PC-9 (cell line): ENCODE measurements around the gene NID1. TPM values are rescaled to one million over a fixed set of nuclear protein-coding genes. Genes with fewer than 3 reads are reported as not detected.
A peak's percentile ranks its signal among the peaks of the same experiment; 100 is the strongest.

Source experiments
- BruUV-seq: library from RNA; stranded (reverse); fragments of 400-500 nt; replicated peaks from 2 replicates; lab custom pipeline; 2021; lab: Mats Ljungman, UMichigan
- CTCF ChIA-PET: fragments of 300-600 bp; sonication (Branson Sonifier 250); formaldehyde crosslinking; loops from one replicate; lab custom pipeline; 2022; ENCODE audit warnings: antibody characterized with exemption; lab: Charles Lee
- POLR2A ChIA-PET: fragments of 300-600 bp; sonication (Branson Sonifier 250); formaldehyde crosslinking; loops from one replicate; lab custom pipeline; 2022; ENCODE audit warnings: antibody characterized with exemption; ENCODE audit not compliant: unreplicated experiment; lab: Charles Lee
- DNase-seq, 2 experiments: peaks; one replicate each; pipeline versions ENCODE4 v3.0.0 to v3.0.0-alpha.2; 2015 to 2022; ENCODE audit warnings: mixed read lengths in 1 of 2
- H2AFZ ChIP-seq: fragments of 200-600 bp; sonication (generic); 2 replicates; pipeline ENCODE4 v1.8.1; 2017; ENCODE audit warnings: antibody characterized with exemption
- H3F3A ChIP-seq: fragments of 200-600 bp; sonication (generic); 2 replicates; pipeline ENCODE4 v1.8.1; 2017; ENCODE audit warnings: antibody characterized with exemption, mild to moderate bottlenecking, low read depth; ENCODE audit not compliant: insufficient read depth
- H3K27ac ChIP-seq: fragments of 200-600 bp; sonication (generic); 2 replicates; pipeline ENCODE4 v1.6.1; 2016; ENCODE audit warnings: mixed run types
- H3K27me3 ChIP-seq: fragments of 200-600 bp; sonication (generic); 2 replicates; pipeline ENCODE4 v1.6.1; 2016; ENCODE audit warnings: low read depth, mixed run types; ENCODE audit not compliant: insufficient read depth
- H3K36me3 ChIP-seq: fragments of 200-600 bp; sonication (generic); 2 replicates; pipeline ENCODE4 v1.6.1; 2016; ENCODE audit warnings: low read depth, mixed run types
- H3K4me1 ChIP-seq: fragments of 200-600 bp; sonication (generic); replicated peaks from 2 replicates; pipeline ENCODE4 v1.6.1; 2016; ENCODE audit warnings: mixed run types; ENCODE audit not compliant: insufficient read depth
- H3K4me2 ChIP-seq: fragments of 200-600 bp; sonication (generic); 2 replicates; pipeline ENCODE4 v1.6.1; 2017; ENCODE audit warnings: mixed run types
- H3K4me3 ChIP-seq: fragments of 200-600 bp; sonication (generic); 2 replicates; pipeline ENCODE4 v1.6.1; 2016; ENCODE audit warnings: mixed run types
- H3K79me2 ChIP-seq: fragments of 200-600 bp; sonication (generic); 2 replicates; pipeline ENCODE4 v1.6.1; 2017; ENCODE audit warnings: low read depth, mixed run types
- H3K9me2 ChIP-seq: fragments of 200-600 bp; sonication (generic); 2 replicates; pipeline ENCODE4 v1.8.1; 2017; ENCODE audit warnings: mild to moderate bottlenecking; ENCODE audit not compliant: insufficient read depth
- H3K9me3 ChIP-seq: fragments of 200-600 bp; sonication (generic); 2 replicates; pipeline ENCODE4 v1.8.1; 2016; ENCODE audit warnings: low read depth; ENCODE audit not compliant: insufficient read depth
- H4K20me1 ChIP-seq: fragments of 200-600 bp; sonication (generic); 2 replicates; pipeline ENCODE4 v1.8.1; 2017; ENCODE audit not compliant: insufficient read depth
- EZH2 ChIP-seq: fragments of 200-600 bp; sonication (generic); IDR thresholded peaks from 2 replicates; pipeline ENCODE4 v1.8.0; 2017; ENCODE audit warnings: antibody characterized with exemption, low read depth
- intact Hi-C: fragments of 100-400 bp; cut with micrococcal nuclease; formaldehyde crosslinking; loops from one replicate; pipeline ENCODE4 v1.10.0; 2022; ENCODE audit not compliant: unreplicated experiment
- total RNA-seq: library from RNA; stranded (reverse); gene quantifications from 2 replicates; pipeline ENCODE4 v1.2.3, GENCODE V29; 2021
- TF ChIP-seq, protein P1 (sequence below): fragments of 200-600 bp; sonication (generic); conservative IDR thresholded peaks from 2 replicates; pipeline ENCODE4 v1.6.1; 2017; ENCODE audit warnings: mixed run types, antibody characterized with exemption, mild to moderate bottlenecking, moderate library complexity

The NID1 gene
- total RNA-seq, 1 experiment from 2014 or later, result not detected

GRCh38 chr1:235955777-235956176 lies 109.1 kb downstream of the NID1 start:
- no peak overlapping the region for H2AFZ ChIP-seq
- H4K20me1 ChIP-seq, result no peaks in the 10 kb centered on the region
- no peaks in the 10 kb centered on the region for H3K79me2 ChIP-seq
- TF ChIP-seq EZH2, result no peak
- TF ChIP-seq, protein P1, sequence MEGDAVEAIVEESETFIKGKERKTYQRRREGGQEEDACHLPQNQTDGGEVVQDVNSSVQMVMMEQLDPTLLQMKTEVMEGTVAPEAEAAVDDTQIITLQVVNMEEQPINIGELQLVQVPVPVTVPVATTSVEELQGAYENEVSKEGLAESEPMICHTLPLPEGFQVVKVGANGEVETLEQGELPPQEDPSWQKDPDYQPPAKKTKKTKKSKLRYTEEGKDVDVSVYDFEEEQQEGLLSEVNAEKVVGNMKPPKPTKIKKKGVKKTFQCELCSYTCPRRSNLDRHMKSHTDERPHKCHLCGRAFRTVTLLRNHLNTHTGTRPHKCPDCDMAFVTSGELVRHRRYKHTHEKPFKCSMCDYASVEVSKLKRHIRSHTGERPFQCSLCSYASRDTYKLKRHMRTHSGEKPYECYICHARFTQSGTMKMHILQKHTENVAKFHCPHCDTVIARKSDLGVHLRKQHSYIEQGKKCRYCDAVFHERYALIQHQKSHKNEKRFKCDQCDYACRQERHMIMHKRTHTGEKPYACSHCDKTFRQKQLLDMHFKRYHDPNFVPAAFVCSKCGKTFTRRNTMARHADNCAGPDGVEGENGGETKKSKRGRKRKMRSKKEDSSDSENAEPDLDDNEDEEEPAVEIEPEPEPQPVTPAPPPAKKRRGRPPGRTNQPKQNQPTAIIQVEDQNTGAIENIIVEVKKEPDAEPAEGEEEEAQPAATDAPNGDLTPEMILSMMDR, result no peak
- no TSS peak for BruUV-seq
- DNase-seq, result no peak
- ChIA-PET CTCF (no interaction called here), POLR2A (no interaction called here)
- no peak overlapping the region for H3K27ac ChIP-seq
- H3K36me3 ChIP-seq, result no peaks in the 10 kb centered on the region
- H3K4me1 ChIP-seq, result peaks cover 12% of the 10 kb centered on the region; the same call in 1 of the 2 replicates
- no peaks in the 10 kb centered on the region for H3F3A ChIP-seq
- H3K9me3 ChIP-seq, result no peaks in the 10 kb centered on the region
- intact Hi-C loops, result no loop called here
- no peaks in the 10 kb centered on the region for H3K9me2 ChIP-seq
- no peak overlapping the region for H3K4me3 ChIP-seq
- no peaks in the 10 kb centered on the region for H3K27me3 ChIP-seq
- H3K4me2 ChIP-seq, result no peak overlapping the region

DNA sequence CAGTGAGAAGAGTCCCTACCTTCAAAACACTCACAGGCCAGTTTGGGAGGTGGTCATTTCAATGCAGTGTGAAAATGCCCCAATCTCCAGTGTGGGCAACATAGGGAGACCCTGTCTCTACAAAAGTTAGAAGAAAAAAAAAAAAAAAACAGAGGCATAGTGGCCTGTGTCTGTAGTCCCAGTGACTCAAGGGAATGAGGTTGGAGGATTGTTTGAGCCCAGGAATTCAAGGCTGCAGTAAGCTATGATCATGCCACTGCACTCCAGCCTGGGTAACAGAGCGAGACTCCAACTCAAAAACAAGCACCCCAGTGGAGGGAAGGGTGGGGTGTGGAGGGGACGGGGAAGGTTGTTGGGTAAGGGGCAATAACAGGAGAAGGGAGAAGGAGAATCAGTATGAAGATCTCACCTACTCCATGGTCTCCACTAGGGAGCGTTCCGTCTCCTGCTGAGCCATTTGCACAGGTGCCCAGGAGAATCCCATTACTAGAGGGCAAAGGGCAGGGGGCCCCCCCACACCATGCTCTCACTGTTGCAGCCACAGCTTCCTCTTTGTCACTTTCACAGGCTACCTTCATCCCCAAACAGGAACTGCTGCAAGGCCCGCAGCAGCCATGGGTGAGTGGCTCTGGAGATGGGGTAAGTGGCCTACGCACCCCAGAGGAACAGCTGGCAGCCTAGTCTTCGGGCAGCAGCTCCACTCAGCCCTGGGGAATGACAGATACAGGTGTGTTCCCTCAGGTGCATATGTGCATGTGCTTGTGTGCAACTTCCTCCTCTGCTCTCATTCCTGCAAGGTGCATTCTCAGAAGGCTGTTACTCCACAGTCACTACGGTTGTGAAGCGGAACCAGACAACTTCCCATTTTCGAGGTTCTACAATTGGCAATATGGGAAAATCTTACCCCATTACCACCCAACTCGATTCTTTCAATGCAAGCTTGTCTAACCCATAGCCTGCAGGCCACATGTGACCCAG lies 110.3 kb downstream of the NID1 start:
- no peaks in the 10 kb centered on the region for H3K27me3 ChIP-seq
- H3F3A ChIP-seq, result no peaks in the 10 kb centered on the region
- POLR2A ChIA-PET, result interaction anchor here (0.7 kb wide), 1 partner anchor 37 kb away, joined by 4 read pairs; no protein-coding TSS in a partner anchor
- H3K27ac ChIP-seq, result no peak overlapping the region
- intact Hi-C loops, result no loop called here
- no peak for TF ChIP-seq EZH2
- TF ChIP-seq, protein P1, result no peak
- no peak overlapping the region for H3K4me2 ChIP-seq
- peaks cover 12% of the 10 kb centered on the region; the same call in 1 of the 2 replicates for H3K4me1 ChIP-seq
- H3K9me2 ChIP-seq, result no peaks in the 10 kb centered on the region
- no peaks in the 10 kb centered on the region for H3K36me3 ChIP-seq
- no TSS peak for BruUV-seq
- H4K20me1 ChIP-seq, result no peaks in the 10 kb centered on the region
- H3K4me3 ChIP-seq, result no peak overlapping the region
- DNase-seq, result no peak
- no peak overlapping the region for H2AFZ ChIP-seq
- no peaks in the 10 kb centered on the region for H3K9me3 ChIP-seq
- no peaks in the 10 kb centered on the region for H3K79me2 ChIP-seq
- CTCF ChIA-PET, result interaction anchor here (0.7 kb wide), 1 partner anchor 355 kb away, joined by 7 read pairs; no protein-coding TSS in a partner anchor

DNA sequence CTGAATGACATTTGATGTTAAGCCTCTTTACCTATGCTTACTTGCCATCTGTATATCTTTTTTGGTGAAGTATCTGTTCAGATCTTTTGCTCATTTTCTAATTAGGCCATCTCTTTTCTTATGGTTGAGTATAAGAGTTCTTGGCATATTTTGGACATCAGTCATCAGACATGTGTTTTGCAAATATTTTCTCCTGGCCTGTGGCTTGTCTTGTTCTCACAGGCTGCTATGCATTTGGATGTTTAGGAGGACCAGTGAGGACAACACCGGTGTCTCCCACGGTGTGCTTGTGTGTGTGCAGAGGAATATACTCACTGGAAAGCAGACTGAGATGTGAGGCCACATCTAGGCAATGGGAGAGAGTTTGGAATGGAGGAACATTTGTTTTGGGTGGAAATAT lies 111.1 kb downstream of the NID1 start:
- Histone ChIP-seq H3K4me2 (no peak overlapping the region), H3K9me2 (no peaks in the 10 kb centered on the region), H3K4me3 (no peak overlapping the region), H3K27me3 (no peaks in the 10 kb centered on the region), H3K27ac (no peak overlapping the region), H4K20me1 (no peaks in the 10 kb centered on the region), H3K36me3 (no peaks in the 10 kb centered on the region), H2AFZ (no peak overlapping the region), H3K79me2 (no peaks in the 10 kb centered on the region), H3F3A (no peaks in the 10 kb centered on the region), H3K4me1 (peaks cover 12% of the 10 kb centered on the region; the same call in 1 of the 2 replicates), H3K9me3 (no peaks in the 10 kb centered on the region)
- no peak for TF ChIP-seq EZH2
- TF ChIP-seq, protein P1, result no peak
- peak in 1 of 2 experiments; percentile 55 for DNase-seq
- POLR2A ChIA-PET, result no interaction called here
- intact Hi-C loops, result no loop called here
- no TSS peak for BruUV-seq
- CTCF ChIA-PET, result interaction anchor here (0.6 kb wide), 1 partner anchor 924 kb away, joined by 10 read pairs; no protein-coding TSS in a partner anchor
